IPS-18c (cell line): ENCODE results near the gene RETN.

Experiments used
- H3K4me3 ChIP-seq: 2 replicates; pipeline ENCODE4 v1.7.0; 2013; ENCODE audit warnings: low read depth, mild to moderate bottlenecking, low read length, moderate library complexity; ENCODE audit not compliant: insufficient read depth
- H3K9me3 ChIP-seq: one replicate; pipeline ENCODE4 v1.6.1; 2013; ENCODE audit warnings: mild to moderate bottlenecking, low read length, moderate library complexity; ENCODE audit not compliant: control insufficient read depth, insufficient read depth

The RETN gene

DNA sequence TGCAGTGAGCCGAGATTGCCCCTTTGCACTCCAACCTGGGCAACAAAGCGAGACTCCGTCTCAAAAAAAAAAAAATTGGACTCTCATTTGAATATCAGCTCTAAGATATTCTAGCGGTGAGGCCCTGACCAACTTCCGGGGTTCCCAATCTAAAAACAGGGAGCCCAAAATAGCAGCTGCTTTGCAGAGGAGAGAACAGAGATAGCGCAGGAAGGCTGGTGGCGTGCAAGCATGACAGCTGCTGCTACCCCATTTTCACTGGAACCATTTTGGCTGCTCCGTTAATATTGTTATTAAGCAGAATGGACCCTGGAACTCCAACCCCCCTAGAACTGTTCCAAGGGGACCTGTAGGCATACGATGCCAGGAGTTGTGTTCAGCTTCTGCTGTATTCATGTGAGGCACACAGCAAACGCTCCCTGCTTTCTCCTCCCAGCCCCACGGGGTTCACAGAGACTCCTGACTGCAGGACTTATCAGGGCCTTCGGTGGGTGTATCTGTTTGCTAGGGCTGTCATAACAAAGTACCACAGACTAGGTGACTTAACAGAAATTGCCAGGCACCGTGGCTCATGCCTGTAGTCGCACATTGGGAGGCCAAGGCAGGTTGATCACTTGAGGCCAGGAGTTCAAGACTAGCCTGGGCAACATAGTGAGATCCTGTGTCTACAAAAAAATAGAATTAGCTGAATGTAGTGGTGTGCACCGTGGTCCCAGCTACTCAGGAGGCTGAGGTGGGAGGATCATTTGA lies 20.4 kb upstream of the RETN start:
- H3K4me3 ChIP-seq = no peak overlapping the region
- H3K9me3 ChIP-seq = peaks cover 2% of the 10 kb centered on the region

GRCh38 chr19:7650148-7650547 lies 18.7 kb upstream of the RETN start:
- Histone ChIP-seq H3K9me3 (peaks cover 2% of the 10 kb centered on the region), H3K4me3 (no peak overlapping the region)

GRCh38 chr19:7652061-7652641 lies 16.7 kb upstream of the RETN start:
- Histone ChIP-seq H3K9me3 (peaks cover 2% of the 10 kb centered on the region), H3K4me3 (no peak overlapping the region)

DNA sequence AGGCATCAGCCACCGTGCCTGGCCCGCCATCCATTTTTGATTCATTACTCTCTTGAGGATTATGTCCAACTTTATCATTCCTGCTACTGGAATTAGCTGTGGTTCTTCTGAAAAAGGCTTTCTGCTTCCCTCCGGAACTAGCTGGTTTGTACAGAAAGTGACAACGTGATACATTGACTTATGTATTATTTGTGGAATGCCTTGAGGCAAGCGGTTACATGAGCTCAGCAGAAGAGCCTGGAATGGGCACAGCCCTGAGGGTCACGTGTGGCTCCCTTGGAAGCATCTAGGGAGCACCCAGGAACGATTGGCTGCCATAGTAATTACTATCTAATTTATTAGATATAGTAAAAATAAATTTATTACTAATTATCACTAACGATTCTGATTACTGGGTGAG lies 14.4 kb upstream of the RETN start:
- no peak overlapping the region for H3K4me3 ChIP-seq
- peaks cover 2% of the 10 kb centered on the region for H3K9me3 ChIP-seq

- H3K9me3 ChIP-seq = peaks cover 2% of the 10 kb centered on the region
- no peak overlapping the region for H3K4me3 ChIP-seq
These were observed 13.3 kb upstream of the RETN start for GRCh38 chr19:7655581-7655980.

GRCh38 chr19:7657131-7657751 lies 11.6 kb upstream of the RETN start:
- Histone ChIP-seq H3K9me3 (peaks cover 2% of the 10 kb centered on the region), H3K4me3 (no peak overlapping the region)

GRCh38 chr19:7658219-7658686 lies 10.6 kb upstream of the RETN start:
- Histone ChIP-seq H3K9me3 (no peaks in the 10 kb centered on the region), H3K4me3 (no peak overlapping the region)

DNA sequence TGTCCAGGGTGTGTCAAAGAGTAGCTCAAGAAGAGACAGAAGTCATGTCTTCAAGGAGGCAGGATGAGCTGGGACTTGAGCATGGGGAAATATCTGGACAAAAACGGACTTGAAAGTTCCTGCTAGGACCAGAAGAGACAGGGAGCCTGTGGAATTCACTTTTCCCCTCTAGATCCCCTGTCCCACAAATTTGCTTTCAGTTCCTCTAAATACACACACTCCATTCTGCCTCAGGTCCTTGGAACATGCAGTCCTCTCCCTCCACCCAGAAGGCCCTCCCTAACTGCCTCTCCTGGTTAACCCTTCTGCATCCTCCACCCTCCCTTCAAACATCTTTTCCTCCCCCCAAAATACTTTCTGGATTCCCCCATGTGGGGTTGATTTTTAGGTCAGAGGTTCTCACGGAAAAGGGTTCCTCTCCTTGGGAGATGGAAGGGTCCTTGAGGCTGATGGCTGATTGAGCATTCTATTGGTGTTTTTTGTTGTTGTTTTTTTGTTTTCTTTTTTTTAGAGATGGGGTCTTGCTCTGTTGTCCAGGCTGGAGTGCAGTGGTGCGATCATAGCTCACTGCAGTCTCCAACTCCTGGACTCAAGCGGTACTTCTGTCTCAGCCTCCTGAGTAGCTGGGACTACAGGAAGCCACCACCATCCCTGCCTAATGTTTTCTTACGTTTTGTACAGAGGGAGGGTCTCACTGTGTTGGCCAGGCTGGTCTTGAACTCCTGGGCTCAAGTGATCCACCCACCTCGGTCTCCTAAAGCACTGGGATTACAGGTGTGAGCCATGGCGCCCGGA lies 6.9 kb upstream of the RETN start:
- H3K4me3 ChIP-seq = no peak overlapping the region

DNA sequence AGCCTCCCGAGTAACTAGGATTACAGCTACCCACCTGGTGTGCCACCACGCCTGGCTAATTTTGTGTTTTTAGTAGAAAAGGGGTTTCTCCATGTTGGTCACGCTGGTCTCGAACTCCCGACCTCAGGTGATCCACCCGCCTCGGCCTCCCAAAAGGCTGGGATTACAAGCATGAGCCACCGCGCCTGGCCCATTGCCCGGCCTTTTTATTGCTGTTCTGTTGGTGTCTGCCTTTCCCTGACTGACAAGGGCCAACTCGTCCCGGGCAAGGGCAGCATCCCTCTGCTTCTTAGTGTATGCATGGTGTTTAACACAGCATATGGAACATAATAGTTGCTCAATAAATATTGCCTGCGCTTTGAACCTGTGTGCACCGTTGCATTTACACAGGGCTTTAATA lies 6.2 kb upstream of the RETN start:
- no peak overlapping the region for H3K4me3 ChIP-seq
- H3K9me3 ChIP-seq = no peaks in the 10 kb centered on the region

More for the DNA sequence above, 6.9 kb upstream of the RETN start:
- H3K9me3 ChIP-seq = no peaks in the 10 kb centered on the region

DNA sequence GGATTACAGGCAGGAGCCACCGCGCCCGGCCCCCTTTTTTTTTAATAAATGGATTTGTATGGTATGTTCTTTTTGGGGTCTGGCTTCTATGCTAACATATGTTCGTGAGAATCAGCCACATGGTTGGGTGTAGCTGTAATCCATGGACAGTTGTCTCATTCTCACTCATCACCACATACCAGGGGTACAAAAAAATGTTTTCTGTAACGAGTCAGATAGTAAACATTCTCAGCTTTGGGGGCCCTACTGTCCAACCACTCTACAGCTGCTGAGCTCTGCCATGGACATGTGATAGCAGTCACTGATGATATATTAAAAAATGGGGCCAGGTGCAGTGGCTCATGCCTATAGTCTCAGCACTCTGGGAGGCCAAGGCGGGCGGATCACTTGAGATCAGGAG lies 5.1 kb upstream of the RETN start:
- Histone ChIP-seq H3K9me3 (no peaks in the 10 kb centered on the region), H3K4me3 (no peak overlapping the region)

DNA sequence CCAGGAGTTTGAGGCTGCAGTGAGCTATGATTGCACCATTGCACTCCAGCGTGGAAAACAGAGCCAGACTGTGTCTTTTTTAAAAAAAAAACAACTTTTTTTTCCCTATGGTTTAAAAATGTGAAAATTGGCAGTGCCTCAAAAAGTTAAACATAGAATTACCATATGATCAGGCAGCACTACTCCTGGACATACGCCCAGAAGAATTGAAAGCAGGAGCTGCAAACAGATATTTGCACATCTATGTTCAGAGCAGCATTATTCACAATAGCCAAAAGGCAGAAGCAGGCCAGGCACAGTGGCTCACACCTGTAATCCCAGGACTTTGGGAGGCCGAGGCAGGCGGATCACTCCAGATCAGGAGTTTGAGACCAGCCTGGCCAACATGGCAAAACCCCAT lies 3.8 kb upstream of the RETN start:
- Histone ChIP-seq H3K9me3 (no peaks in the 10 kb centered on the region), H3K4me3 (no peak overlapping the region)

- Histone ChIP-seq H3K9me3 (no peaks in the 10 kb centered on the region), H3K4me3 (peak overlapping the region; percentile 71)
These were observed 792 bp downstream of the RETN start for GRCh38 chr19:7669641-7670040.

GRCh38 chr19:7670150-7670783 lies 1.4 kb downstream of the RETN start:
- peak overlapping the region; percentile 71 for H3K4me3 ChIP-seq
- H3K9me3 ChIP-seq = no peaks in the 10 kb centered on the region

DNA sequence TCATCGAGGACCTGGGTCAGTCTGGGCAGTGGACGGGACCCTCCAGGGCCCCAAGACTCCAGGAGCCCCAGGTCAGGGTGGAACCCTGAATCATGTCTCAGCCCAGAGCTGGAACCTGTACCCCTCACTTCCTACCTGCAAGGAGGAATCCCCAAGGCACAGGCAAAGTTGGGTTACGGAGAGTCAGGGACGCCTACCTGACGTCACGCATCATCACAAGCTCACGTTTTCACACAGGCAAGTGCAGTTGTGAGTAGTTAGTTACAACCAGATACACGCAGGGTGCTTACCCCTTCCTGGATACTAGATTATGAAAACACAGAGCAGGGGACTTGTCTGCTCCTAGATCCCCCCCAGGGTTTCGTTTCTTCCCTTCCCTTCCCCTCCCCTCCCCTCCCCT lies 1.9 kb downstream of the RETN start:
- peak overlapping the region; percentile 71 for H3K4me3 ChIP-seq
- H3K9me3 ChIP-seq = no peaks in the 10 kb centered on the region

DNA sequence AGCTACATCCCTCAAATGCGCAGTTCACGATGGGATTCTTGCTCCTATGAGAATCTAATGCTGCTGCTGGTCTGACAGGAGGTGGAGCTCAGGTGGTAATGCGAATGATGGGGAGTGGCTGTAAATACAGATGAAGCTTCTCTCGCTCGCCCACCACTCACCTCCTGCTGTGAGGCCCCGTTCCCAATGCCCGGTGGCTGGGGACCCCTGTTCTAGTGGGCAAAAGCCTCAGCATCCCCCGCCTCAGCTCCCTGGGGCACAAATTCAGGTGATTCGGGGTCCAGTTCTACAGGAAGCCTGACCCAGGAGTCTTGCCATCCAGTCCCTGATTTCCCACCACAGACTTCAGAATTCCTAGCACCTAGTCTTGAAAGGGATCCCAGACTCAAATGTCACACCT lies 3.7 kb downstream of the RETN start:
- Histone ChIP-seq H3K4me3 (no peak overlapping the region), H3K9me3 (no peaks in the 10 kb centered on the region)

- Histone ChIP-seq H3K4me3 (peak overlapping the region; percentile 17; the same call in 1 of the 2 replicates), H3K9me3 (no peaks in the 10 kb centered on the region)
These were observed 5.5 kb downstream of the RETN start for GRCh38 chr19:7674010-7675005.
